Measurements from ENCODE around the gene CYS1. TPM values are rescaled to one million over a fixed set of nuclear protein-coding genes. Genes with fewer than 3 reads are reported as not detected.

The CYS1 gene
- total RNA-seq, 3 donors from 2014 or later, result 0.58 to 5.1 (median 0.98) TPM

DNA sequence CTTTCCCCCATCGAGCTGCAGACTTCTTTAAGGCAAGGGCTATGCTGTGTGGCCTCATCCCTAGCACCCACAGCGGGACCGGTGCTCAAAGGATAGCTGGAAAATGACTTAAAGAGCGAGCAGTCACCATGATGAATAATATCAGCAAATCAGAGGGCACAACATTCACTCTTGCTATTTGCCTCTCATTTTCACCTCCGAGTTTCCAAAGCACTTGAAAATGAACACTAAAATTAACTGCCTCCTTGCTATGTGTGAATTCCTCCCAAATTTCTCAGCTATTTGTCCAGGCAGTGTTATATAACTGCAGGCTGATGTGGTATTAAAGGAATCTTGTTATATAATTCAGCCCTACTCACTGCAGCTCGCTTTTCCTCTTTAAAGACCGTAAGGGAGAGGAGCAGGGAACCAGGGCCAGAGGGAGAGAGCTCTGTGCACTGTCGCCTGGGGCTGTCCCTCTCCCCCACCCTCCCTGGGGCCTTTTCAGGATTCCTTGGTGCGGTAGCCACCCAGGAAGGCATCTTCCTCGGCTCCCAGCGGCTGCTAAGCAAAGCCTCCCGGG, 1.4 kb downstream of the CYS1 start:
- peaks cover 16% of the 10 kb centered on the region for H3K4me1 ChIP-seq (ENCODE audit: low read depth)
- TF ChIP-seq, protein P1, sequence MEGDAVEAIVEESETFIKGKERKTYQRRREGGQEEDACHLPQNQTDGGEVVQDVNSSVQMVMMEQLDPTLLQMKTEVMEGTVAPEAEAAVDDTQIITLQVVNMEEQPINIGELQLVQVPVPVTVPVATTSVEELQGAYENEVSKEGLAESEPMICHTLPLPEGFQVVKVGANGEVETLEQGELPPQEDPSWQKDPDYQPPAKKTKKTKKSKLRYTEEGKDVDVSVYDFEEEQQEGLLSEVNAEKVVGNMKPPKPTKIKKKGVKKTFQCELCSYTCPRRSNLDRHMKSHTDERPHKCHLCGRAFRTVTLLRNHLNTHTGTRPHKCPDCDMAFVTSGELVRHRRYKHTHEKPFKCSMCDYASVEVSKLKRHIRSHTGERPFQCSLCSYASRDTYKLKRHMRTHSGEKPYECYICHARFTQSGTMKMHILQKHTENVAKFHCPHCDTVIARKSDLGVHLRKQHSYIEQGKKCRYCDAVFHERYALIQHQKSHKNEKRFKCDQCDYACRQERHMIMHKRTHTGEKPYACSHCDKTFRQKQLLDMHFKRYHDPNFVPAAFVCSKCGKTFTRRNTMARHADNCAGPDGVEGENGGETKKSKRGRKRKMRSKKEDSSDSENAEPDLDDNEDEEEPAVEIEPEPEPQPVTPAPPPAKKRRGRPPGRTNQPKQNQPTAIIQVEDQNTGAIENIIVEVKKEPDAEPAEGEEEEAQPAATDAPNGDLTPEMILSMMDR (IDR thresholded peaks at IDR 0.05), result no peak
- ATAC-seq, result no peak
- no peaks in the 10 kb centered on the region for H3K9me3 ChIP-seq
- no peaks in the 10 kb centered on the region for H3K36me3 ChIP-seq (ENCODE audit: low read depth)
- intact Hi-C loops (cut with DNase I, micrococcal nuclease), result loop anchor here in 1 of 2 donors (10.0 kb wide), 1 partner anchor 356 kb away; no protein-coding TSS in a partner anchor
- DNase-seq, result peak in 1 of 3 donors; percentile 46
- H3K4me3 ChIP-seq, result no peak overlapping the region

DNA sequence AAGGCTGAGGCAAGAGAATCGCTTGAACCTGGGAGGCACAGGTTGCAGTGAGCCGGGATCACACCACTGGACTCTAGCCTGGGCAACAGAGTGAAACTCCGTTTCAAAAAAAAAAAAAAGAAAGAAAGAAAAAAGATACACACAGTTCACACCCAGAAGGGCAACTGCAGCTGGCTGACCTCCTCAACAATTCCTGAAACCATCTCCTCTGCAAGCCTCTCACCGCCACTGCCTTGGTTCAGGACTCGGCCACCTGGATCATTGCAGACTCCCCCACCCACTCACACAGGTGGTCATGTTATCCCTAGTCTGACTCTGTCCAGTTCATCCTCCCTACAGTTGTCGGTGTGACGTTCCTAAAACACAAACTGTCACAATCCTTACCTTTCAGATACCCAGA, 2.2 kb downstream of the CYS1 start:
- H3K9me3 ChIP-seq, result no peaks in the 10 kb centered on the region
- TF ChIP-seq, protein P1 (IDR thresholded peaks at IDR 0.05), result no peak
- DNase-seq, result no peak
- intact Hi-C loops (cut with DNase I, micrococcal nuclease), result loop anchor here in 1 of 2 donors (10.0 kb wide), 1 partner anchor 357 kb away; no protein-coding TSS in a partner anchor
- no peaks in the 10 kb centered on the region for H3K36me3 ChIP-seq (ENCODE audit: low read depth)
- peaks cover 16% of the 10 kb centered on the region for H3K4me1 ChIP-seq (ENCODE audit: low read depth)
- no peak for ATAC-seq
- no peak overlapping the region for H3K4me3 ChIP-seq

DNA sequence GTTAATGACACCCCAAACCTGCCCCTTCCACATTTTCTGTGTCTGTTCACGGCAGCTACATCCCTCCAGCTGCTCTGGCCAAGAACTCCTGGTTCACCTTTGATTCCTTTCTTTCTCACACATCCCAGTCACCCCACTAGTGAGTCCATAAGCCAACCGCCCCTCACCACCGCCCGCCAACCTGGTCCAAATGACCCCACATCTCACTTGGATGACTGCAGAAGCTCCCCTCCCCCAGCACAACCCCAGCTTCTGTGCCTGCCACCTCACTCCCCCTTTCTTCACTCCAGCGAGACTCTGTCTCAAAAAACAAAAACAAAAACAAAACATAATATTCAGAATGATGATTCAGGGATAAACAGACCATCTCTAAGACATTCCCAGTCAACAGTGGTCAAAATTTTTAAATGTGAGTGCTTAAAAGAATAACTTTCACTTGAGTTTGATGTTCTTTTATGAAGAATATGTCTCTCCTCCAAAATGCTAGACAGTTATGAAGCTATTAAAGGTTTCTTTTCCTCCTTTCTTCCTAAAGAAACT, 3.2 kb downstream of the CYS1 start:
- DNase-seq (no peak), ATAC-seq (no peak)
- TF ChIP-seq, protein P1 (IDR thresholded peaks at IDR 0.05), result no peak
- H3K9me3 ChIP-seq, result no peaks in the 10 kb centered on the region
- H3K4me1 ChIP-seq (ENCODE audit: low read depth), result peaks cover 16% of the 10 kb centered on the region
- H3K36me3 ChIP-seq (ENCODE audit: low read depth), result no peaks in the 10 kb centered on the region
- intact Hi-C loops (cut with DNase I, micrococcal nuclease), result loop anchor here in 1 of 2 donors (10.0 kb wide), 1 partner anchor 358 kb away; no protein-coding TSS in a partner anchor
- no peak overlapping the region for H3K4me3 ChIP-seq

DNA sequence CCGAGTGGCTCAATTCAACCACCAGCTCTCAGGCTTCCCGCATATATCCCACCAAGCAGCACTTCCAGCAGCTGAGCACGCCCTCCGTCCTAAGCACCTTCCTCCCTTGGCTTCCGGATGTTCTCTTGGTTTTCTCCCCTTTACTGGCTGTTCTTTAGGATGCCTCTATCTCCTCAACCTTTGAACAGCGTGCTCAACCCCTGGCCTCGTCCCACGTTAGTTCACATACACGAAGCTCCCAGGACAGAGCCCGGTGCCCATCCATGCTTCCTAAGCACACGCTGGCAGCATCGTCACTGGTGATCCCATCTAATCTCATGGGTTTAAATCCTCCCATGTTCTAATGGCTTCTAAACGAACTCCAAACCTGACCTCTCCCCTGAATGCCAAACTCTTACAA, 3.7 kb downstream of the CYS1 start:
- TF ChIP-seq, protein P1 (IDR thresholded peaks at IDR 0.05), result no peak
- no peak for ATAC-seq
- intact Hi-C loops (cut with DNase I, micrococcal nuclease), result loop anchor here in 1 of 2 donors (10.0 kb wide), 1 partner anchor 358 kb away; no protein-coding TSS in a partner anchor

DNA sequence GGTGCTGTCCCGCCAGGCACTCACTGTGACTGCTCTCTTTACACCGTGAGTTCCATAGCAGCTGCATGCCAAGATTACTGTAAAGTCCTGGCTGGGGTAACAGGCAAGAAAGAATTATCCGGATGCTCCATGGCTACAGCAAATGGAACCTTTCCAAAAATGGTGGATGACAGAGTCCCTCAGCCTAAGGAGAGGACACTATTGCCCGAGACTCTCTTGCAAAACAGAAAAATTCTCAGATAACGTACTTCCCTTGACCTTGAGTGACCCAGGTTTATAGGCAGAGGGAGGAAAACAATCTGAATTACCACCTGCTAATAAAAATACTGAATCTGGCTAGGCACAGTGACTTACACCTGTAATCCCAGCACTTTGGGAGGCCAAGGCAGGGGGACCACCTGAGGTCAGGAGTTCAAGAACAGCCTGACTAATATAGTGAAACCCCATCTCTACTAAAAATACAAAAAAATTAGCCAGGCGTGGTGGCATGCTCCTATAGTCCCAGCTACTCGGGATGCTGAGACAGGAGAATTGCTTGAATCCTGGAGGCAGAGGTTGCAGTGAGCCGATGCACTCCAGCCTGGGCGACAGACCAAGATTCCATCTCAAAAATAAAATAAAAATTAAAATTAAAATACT, 4.5 kb downstream of the CYS1 start:
- H3K9me3 ChIP-seq, result no peaks in the 10 kb centered on the region
- ATAC-seq (no peak), DNase-seq (no peak)
- intact Hi-C loops (cut with DNase I, micrococcal nuclease), result loop anchor here in 1 of 2 donors (10.0 kb wide), 1 partner anchor 359 kb away; no protein-coding TSS in a partner anchor
- H3K4me1 ChIP-seq (ENCODE audit: low read depth), result peaks cover 13% of the 10 kb centered on the region
- TF ChIP-seq, protein P1 (IDR thresholded peaks at IDR 0.05), result no peak
- H3K4me3 ChIP-seq, result no peak overlapping the region
- H3K36me3 ChIP-seq (ENCODE audit: low read depth), result no peaks in the 10 kb centered on the region

More for the DNA sequence above, 3.7 kb downstream of the CYS1 start:
- no peak for DNase-seq
- no peak overlapping the region for H3K4me3 ChIP-seq
- H3K4me1 ChIP-seq (ENCODE audit: low read depth), result peaks cover 16% of the 10 kb centered on the region
- no peaks in the 10 kb centered on the region for H3K36me3 ChIP-seq (ENCODE audit: low read depth)
- H3K9me3 ChIP-seq, result no peaks in the 10 kb centered on the region

All from mucosa of descending colon (tissue), 3 donors.